KOPT-K1 (cell line): ENCODE results near the gene RGS3.
"Not testable (repeated sequence)": the region's sequence is repeated elsewhere in the genome, so short reads cannot be mapped to it uniquely, and the experiment has no call there.

ENCODE experiments used
- H3K27ac ChIP-seq: fragments of 200-600 bp; sonication (generic); 2 replicates; pipeline ENCODE4 v1.5.1; 2016; ENCODE audit warnings: antibody characterized with exemption, mild to moderate bottlenecking, low read depth, low read length; ENCODE audit not compliant: poor library complexity, severe bottlenecking
- H3K36me3 ChIP-seq: fragments of 200-600 bp; sonication (generic); 2 replicates; pipeline ENCODE4 v1.5.1; 2017; ENCODE audit warnings: antibody characterized with exemption, mild to moderate bottlenecking, low read length, moderate library complexity; ENCODE audit not compliant: insufficient read depth
- H3K9me3 ChIP-seq: fragments of 200-600 bp; sonication (generic); 2 replicates; pipeline ENCODE4 v1.5.1; 2017; ENCODE audit warnings: antibody characterized with exemption, low read length, mild to moderate bottlenecking; ENCODE audit not compliant: insufficient read depth, poor library complexity, severe bottlenecking

Gene RGS3

GRCh38 chr9:113463418-113464285 lies at the start of gene RGS3:
Gene RGS3, plus strand, starts transcription at chr9:113463727. Its CDS starts 76 bp downstream, at chr9:113463803.
- no peak within 1 kb of the TSS for H3K27ac ChIP-seq
- no peaks in the 10 kb centered on the region for H3K36me3 ChIP-seq
- H3K9me3 ChIP-seq: no peaks in the 10 kb centered on the region

- Histone ChIP-seq H3K27ac (no peak overlapping the region), H3K9me3 (no peaks in the 10 kb centered on the region), H3K36me3 (no peaks in the 10 kb centered on the region)
Observed at GRCh38 chr9:113416149-113416721, 47.3 kb upstream of the RGS3 start.

- Histone ChIP-seq H3K27ac (no peak overlapping the region), H3K9me3 (no peaks in the 10 kb centered on the region), H3K36me3 (no peaks in the 10 kb centered on the region)
Observed at GRCh38 chr9:113417370-113417769, 46.2 kb upstream of the RGS3 start.

GRCh38 chr9:113421726-113422125 lies 41.8 kb upstream of the RGS3 start:
- Histone ChIP-seq H3K36me3 (no peaks in the 10 kb centered on the region), H3K27ac (no peak overlapping the region), H3K9me3 (no peaks in the 10 kb centered on the region)

- no peaks in the 10 kb centered on the region for H3K9me3 ChIP-seq
- no peak overlapping the region for H3K27ac ChIP-seq
- no peaks in the 10 kb centered on the region for H3K36me3 ChIP-seq
Observed at GRCh38 chr9:113425072-113425471, 38.5 kb upstream of the RGS3 start.

GRCh38 chr9:113426701-113427100 lies 36.8 kb upstream of the RGS3 start:
- H3K27ac ChIP-seq: no peak overlapping the region
- no peaks in the 10 kb centered on the region for H3K36me3 ChIP-seq
- H3K9me3 ChIP-seq: no peaks in the 10 kb centered on the region

GRCh38 chr9:113427629-113428028 lies 35.9 kb upstream of the RGS3 start:
- H3K9me3 ChIP-seq: no peaks in the 10 kb centered on the region
- no peak overlapping the region for H3K27ac ChIP-seq
- no peaks in the 10 kb centered on the region for H3K36me3 ChIP-seq

- Histone ChIP-seq H3K27ac (no peak overlapping the region), H3K36me3 (no peaks in the 10 kb centered on the region), H3K9me3 (no peaks in the 10 kb centered on the region)
Observed at GRCh38 chr9:113428062-113428615, 35.4 kb upstream of the RGS3 start.

- no peaks in the 10 kb centered on the region for H3K9me3 ChIP-seq
- H3K27ac ChIP-seq: no peak overlapping the region
- H3K36me3 ChIP-seq: no peaks in the 10 kb centered on the region
Observed at GRCh38 chr9:113431191-113431590, 32.3 kb upstream of the RGS3 start.

GRCh38 chr9:113436728-113437515 lies 26.6 kb upstream of the RGS3 start:
- Histone ChIP-seq H3K9me3 (no peaks in the 10 kb centered on the region), H3K27ac (no peak overlapping the region), H3K36me3 (no peaks in the 10 kb centered on the region)

- H3K9me3 ChIP-seq, H3K36me3 ChIP-seq, H3K27ac ChIP-seq: not testable (repeated sequence)
Observed at GRCh38 chr9:113437716-113438115, 25.8 kb upstream of the RGS3 start.

- no peak overlapping the region for H3K27ac ChIP-seq
- no peaks in the 10 kb centered on the region for H3K9me3 ChIP-seq
Observed at GRCh38 chr9:113444736-113445135, 18.8 kb upstream of the RGS3 start.

GRCh38 chr9:113446323-113446740 lies 17.2 kb upstream of the RGS3 start:
- Histone ChIP-seq H3K9me3 (no peaks in the 10 kb centered on the region), H3K27ac (no peak overlapping the region), H3K36me3 (no peaks in the 10 kb centered on the region)

More at GRCh38 chr9:113444736-113445135, 18.8 kb upstream of the RGS3 start:
- no peaks in the 10 kb centered on the region for H3K36me3 ChIP-seq

- Histone ChIP-seq H3K9me3 (no peaks in the 10 kb centered on the region), H3K27ac (no peak overlapping the region), H3K36me3 (no peaks in the 10 kb centered on the region)
Observed at GRCh38 chr9:113449376-113449775, 14.2 kb upstream of the RGS3 start.

- H3K27ac ChIP-seq: no peak overlapping the region
- no peaks in the 10 kb centered on the region for H3K9me3 ChIP-seq
Observed at GRCh38 chr9:113452113-113452605, 11.4 kb upstream of the RGS3 start.

More at GRCh38 chr9:113452113-113452605, 11.4 kb upstream of the RGS3 start:
- no peaks in the 10 kb centered on the region for H3K36me3 ChIP-seq
